ENCODE data around the gene TWSG1. TPM values are rescaled to one million over a fixed set of nuclear protein-coding genes. Genes with fewer than 3 reads are reported as not detected.

TWSG1 gene
- total and polyA plus RNA-seq, 4 donors = 11.8 to 55.8 (median 21.6) TPM

GRCh38 chr18:9441061-9441460, 106.5 kb downstream of the TWSG1 start:
- H3K36me3 ChIP-seq (ENCODE audit: control insufficient read depth in 4 of 4, insufficient read depth in 4 of 4, low read length in 4 of 4) = no peaks in the 10 kb centered on the region
- H3K4me1 ChIP-seq (ENCODE audit: control insufficient read depth in 5 of 5, insufficient read depth in 5 of 5, low read length in 5 of 5) = peaks cover 0 to 15% (median 0%) of the 10 kb centered on the region in 5 donors
- no peaks in the 10 kb centered on the region for H3K27me3 ChIP-seq (ENCODE audit: control insufficient read depth in 3 of 3, insufficient read depth in 3 of 3, low read length in 2 of 3)
- TF ChIP-seq CTCF (IDR thresholded peaks at IDR 0.05; ENCODE audit: control extremely low read depth, extremely low read depth) = no peak
- DNase-seq (no peak), ATAC-seq (ENCODE audit: insufficient read depth, low FRiP score) (no peak)
- H3K9me3 ChIP-seq (ENCODE audit: control insufficient read depth in 4 of 4, insufficient read depth in 3 of 4, low read length in 3 of 4) = no peaks in the 10 kb centered on the region
- H3K27ac ChIP-seq (ENCODE audit: low read depth in 1 of 2, low read length in 1 of 2) = no peak overlapping the region
- no peak overlapping the region for H3K4me3 ChIP-seq
- WGBS, 2 donors = 86 to 92% methylated on average over 3 of the region's 3 CpGs
- no peak overlapping the region for H3K9ac ChIP-seq (ENCODE audit: insufficient read depth in 1 of 2, low read length in 2 of 2)

- 92 to 97% methylated on average over 3 of the region's 3 CpGs for WGBS, 2 donors
- Histone ChIP-seq H3K27me3 (ENCODE audit: control insufficient read depth in 3 of 3, insufficient read depth in 3 of 3, low read length in 2 of 3) (no peaks in the 10 kb centered on the region), H3K4me1 (ENCODE audit: control insufficient read depth in 5 of 5, insufficient read depth in 5 of 5, low read length in 5 of 5) (no peaks in the 10 kb centered on the region), H3K36me3 (ENCODE audit: control insufficient read depth in 4 of 4, insufficient read depth in 4 of 4, low read length in 4 of 4) (no peaks in the 10 kb centered on the region), H3K9me3 (ENCODE audit: control insufficient read depth in 4 of 4, insufficient read depth in 3 of 4, low read length in 3 of 4) (peaks cover 0 to 7% (median 0%) of the 10 kb centered on the region in 4 donors), H3K27ac (ENCODE audit: low read depth in 1 of 2, low read length in 1 of 2) (no peak overlapping the region), H3K4me3 (no peak overlapping the region), H3K9ac (ENCODE audit: insufficient read depth in 1 of 2, low read length in 2 of 2) (no peak overlapping the region)
- ATAC-seq (ENCODE audit: insufficient read depth, low FRiP score) (no peak), DNase-seq (no peak)
- TF ChIP-seq CTCF (IDR thresholded peaks at IDR 0.05; ENCODE audit: control extremely low read depth, extremely low read depth) = no peak
Observed at GRCh38 chr18:9444549-9444948, 110.0 kb downstream of the TWSG1 start.

GRCh38 chr18:9446839-9447238, 112.3 kb downstream of the TWSG1 start:
- WGBS, 2 donors = 85 to 96% methylated on average over 5 of the region's 5 CpGs

More at GRCh38 chr18:9446839-9447238, 112.3 kb downstream of the TWSG1 start:
- Histone ChIP-seq H3K9me3 (ENCODE audit: control insufficient read depth in 4 of 4, insufficient read depth in 3 of 4, low read length in 3 of 4) (peaks cover 0 to 7% (median 0%) of the 10 kb centered on the region in 4 donors), H3K27me3 (ENCODE audit: control insufficient read depth in 3 of 3, insufficient read depth in 3 of 3, low read length in 2 of 3) (no peaks in the 10 kb centered on the region), H3K9ac (ENCODE audit: insufficient read depth in 1 of 2, low read length in 2 of 2) (no peak overlapping the region), H3K4me1 (ENCODE audit: control insufficient read depth in 5 of 5, insufficient read depth in 5 of 5, low read length in 5 of 5) (no peaks in the 10 kb centered on the region), H3K36me3 (ENCODE audit: control insufficient read depth in 4 of 4, insufficient read depth in 4 of 4, low read length in 4 of 4) (no peaks in the 10 kb centered on the region), H3K4me3 (no peak overlapping the region), H3K27ac (ENCODE audit: low read depth in 1 of 2, low read length in 1 of 2) (no peak overlapping the region)
- ATAC-seq (ENCODE audit: insufficient read depth, low FRiP score) (no peak), DNase-seq (no peak)
- no peak for TF ChIP-seq CTCF (IDR thresholded peaks at IDR 0.05; ENCODE audit: control extremely low read depth, extremely low read depth)

Data from lung (tissue), 12 donors.